Head of caudate nucleus (tissue), 42 donors: ENCODE data around the gene LAMA4.

ENCODE experiments used
- DNase-seq, 42 donors: peaks; one replicate each; pipeline versions ENCODE4 v3.0.0 to v3.0.0-alpha.2; 2020 to 2021; ENCODE audit warnings: mixed read lengths in 7 of 42
- intact Hi-C: fragments of 100-400 bp; cut with DNase I; formaldehyde crosslinking; loops from one replicate; pipeline ENCODE4 v1.15.0; 2022

LAMA4 gene

DNA sequence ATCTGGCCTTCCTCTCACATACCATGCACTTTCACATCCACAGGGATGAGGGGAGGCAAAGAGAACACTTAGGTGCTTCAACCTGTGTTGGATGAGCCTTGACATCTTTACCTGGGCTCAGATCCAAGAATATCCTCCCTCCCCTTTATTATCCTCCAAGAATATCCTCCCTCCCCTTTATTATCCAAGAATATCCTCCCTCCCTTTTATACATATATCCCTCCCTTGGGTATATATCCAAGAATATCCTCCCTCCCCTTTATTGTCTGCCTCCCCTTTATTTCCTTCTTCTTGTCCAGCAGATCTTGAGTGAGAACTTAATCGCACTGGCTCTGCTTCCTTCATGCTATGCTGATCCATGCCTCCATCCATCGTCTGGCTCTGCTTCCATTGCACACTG lies 30.3 kb downstream of the LAMA4 start:
- no peak for DNase-seq
- intact Hi-C loops = no loop called here

DNA sequence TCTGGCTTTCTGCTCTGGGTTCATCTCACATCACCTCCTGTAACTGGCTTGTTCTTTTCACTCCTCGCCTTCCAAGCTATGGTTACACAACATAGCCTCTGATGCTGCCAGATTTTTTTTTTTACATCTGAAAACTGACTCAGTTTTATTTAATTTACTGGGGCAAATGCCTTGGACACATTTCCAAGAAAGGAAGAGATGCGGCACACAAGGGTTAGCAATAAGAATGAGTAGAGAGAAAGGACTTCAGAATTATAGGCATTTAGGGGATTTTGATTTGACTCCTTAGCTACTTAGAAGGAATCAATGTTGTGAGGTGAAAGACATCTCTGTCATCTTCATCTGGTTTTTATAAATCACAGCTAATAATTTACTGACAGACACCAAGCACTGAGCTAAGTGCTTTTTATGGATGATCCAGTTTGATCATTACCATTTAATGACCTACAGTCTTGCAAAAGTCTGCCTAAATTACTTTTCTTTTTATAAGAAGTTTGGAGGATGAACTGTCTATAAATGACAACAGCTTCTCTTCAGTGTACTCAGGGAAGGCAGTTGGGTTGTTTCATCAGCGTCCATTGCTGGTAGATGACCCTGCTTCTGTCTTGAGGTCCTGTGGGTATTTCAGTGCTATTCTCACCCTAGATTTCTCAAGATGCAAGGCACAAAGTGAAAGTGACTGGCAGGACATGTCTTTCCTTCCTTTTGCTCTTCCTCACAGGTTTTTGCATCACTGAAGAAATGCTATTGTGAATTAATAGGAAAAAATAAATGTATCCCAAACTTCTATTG lies 31.1 kb downstream of the LAMA4 start:
- DNase-seq = no peak

DNA sequence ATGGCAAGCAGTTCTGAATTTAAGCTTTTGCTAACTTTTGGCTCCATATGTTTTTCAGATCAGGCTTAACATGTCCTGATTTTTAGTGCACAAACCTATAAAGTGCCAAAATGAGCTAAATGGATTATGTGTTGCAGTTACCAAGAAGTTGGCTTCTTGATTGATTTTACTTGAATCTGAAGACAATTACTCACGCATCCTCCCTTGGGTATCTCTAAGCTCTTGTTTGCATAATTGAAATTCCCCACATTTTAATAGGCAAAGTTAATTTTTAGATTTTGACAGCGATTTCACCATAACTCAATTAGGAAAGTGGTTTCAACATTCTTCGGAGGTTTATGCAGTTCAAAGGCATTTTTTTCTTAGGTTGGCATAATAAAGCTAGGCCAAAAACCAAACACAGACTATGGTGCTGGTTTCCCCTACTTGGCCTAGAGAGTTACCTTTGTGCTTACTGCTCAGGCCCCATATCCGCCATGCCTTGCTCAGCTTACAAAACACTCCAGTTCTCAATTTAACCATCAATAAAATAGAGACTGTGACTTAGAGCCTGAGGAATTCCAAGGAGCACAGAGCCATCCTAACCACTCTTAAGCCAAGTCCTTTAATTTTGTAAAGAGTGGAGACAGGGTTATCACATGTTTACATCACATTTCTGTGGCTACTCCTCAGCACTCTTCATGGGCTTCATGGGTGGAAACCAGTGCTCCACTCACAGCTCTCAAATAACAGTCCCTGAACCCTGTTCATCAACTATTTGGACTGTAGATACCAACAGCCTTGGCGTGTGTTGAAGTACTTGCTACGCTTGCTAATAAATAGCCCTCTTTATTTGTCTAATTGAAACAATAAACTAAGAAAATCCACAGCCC lies 32.1 kb downstream of the LAMA4 start:
- intact Hi-C loops = no loop called here
- no peak for DNase-seq

More for the DNA sequence above, 31.1 kb downstream of the LAMA4 start:
- intact Hi-C loops = no loop called here

DNA sequence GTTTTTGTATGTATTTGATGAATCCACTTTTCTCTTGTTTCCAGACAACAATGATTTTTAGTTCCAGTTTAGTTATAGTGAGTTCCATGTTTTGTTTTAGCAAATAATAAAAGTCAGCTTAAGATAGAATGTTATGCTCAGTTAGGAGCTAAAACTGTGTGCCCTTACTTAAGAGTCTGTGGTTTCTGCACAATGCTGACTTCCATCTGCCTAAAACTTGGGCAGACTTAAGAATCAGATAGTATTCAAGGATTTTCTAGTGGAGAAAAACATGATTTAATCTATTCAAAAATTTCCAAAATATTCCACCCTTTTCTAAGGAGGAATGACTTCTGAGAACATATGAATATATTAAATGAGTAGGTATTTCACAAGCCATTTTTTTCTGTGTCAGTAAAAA lies 32.8 kb downstream of the LAMA4 start:
- DNase-seq = no peak
- intact Hi-C loops = no loop called here

DNA sequence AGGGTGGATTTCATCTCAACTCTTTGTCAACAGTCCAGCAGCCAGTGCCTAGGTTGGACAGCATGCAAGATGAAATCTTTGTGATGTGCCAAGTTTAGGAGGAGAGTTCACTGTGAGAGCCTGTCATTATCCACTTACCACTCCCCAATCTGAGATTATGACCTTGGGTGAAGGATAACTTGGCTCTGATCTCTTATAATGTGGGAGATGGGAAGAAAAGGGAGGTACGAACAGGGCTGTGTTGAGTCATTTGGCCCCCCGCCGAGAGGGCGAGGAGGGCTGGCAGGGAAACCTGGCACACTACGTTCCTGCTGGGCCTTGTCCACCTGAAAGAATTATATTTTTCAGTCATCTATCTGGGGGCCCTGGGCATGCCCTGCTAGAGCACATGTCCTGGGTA lies 35.8 kb downstream of the LAMA4 start:
- intact Hi-C loops = no loop called here
- DNase-seq = peak in 6 of 42 donors; percentile 21 to 55 (median 24)

DNA sequence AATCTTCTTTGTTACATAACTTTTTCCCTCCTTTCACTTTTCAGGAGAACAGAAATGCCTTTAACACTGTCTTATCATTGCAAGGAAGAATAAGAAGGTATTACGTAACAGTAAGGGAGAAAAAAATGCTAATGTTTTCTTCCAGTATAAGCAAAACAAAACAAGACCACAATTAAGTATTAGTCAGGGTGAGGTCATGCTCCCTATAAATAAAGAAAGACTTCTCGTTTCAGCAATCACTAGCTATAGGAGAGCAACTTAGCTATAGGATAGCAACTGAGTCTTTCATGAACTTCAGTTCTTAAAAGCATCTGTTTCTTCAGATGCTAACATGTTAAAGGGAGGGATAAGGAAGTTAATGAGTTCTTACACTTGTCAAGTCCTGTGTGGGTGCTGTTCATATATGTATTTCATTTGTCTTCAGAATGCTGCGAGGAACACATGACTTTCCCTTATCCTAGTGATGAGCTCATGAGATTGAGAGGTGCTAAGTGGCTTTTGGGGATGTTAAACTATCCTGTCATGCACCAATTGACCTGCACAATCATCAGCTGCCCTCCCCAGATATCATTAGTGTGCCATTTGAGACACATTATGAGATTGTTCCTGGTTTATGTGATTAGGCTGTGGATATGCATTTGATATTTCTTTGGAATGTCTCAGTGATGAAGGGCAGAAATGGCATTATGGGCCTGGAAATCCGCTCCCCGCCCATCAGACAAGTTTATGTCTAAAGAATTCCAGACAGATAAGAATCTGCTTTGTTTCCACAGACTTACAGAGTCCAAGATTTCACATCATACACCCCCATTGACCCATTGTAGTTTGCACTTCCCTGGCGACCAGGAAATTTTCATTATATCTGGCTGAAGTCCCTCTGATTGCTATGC lies 37.5 kb downstream of the LAMA4 start:
- DNase-seq = no peak
- intact Hi-C loops = no loop called here

DNA sequence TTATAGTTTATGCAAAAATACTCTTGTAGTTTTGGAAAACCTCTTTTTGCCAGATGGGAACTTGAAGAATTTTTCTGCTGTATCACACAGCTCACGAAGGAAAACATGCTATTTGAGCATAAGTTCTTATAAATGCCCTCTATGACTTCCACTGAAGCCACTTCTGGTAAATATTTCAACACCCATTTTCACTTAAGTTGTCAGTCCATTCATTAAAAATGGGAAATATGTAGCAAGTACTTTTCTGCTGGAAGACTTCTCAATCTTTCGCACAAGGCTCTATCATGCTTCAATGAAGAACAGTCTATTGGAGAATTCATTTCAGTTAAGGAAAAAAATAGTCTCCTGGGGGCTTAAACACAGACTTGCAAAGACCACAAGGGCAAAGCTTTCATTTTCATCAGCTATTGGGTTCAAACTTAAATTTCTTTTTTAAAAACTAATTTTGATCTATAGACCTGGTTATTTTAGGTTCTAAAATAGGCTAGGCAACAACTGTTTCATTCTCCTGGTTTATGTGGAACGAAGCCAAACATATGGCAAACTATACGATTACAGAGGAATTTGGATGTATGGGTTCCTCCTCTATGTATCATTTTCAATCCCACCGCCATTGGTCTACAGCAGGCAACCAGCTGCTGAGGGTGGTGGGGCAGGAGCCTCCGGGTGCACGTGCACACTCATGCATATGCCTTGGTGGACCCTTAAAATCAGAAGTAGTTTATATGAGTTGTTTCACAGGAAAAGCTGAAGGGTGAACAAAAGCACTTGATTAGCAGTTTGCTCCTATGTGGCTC lies 38.7 kb downstream of the LAMA4 start:
- intact Hi-C loops = no loop called here
- no peak for DNase-seq

DNA sequence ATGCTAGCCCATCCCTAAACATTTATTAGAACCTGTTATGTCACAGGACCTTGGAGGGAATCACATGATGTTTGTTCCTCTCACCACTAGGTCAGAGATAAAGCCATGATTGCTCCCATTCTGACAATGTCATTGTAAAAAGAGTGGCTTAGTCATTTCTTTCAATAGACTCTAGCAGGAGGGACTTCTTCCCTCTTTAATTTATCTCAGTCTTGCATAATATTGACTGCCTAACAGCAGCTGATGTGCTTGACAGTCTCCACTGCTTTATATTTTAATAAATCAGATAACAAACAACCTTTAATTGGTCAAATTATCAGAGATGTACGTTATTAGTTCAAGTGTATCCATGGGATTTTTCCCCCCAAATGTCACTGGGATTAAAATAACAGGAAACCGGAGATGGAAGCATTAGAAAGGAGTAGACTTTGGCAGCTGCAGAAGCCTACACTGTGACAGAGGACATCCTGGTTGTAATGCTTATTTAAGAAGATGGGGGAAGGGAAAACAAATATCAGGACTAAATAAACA lies 39.6 kb downstream of the LAMA4 start:
- intact Hi-C loops = no loop called here
- DNase-seq = no peak

DNA sequence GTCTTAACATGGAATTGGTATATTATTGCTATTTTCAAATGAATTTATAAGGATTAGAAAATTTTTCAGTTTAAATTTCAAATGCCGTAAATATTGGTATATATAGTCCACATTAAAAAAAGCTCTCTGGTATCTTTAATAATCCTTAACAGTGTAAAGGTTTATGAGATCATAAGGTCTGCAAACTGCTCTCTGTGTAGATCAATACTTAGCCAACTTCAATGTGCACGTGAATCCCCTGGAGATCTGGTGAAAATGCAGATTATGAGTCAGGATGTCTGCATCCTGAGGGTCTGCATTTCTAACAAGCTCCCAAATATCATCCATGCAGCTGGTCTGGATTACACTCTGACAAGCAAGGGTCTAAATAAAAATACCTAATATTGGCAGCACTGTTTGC lies 43.5 kb downstream of the LAMA4 start:
- no peak for DNase-seq
- intact Hi-C loops = no loop called here

DNA sequence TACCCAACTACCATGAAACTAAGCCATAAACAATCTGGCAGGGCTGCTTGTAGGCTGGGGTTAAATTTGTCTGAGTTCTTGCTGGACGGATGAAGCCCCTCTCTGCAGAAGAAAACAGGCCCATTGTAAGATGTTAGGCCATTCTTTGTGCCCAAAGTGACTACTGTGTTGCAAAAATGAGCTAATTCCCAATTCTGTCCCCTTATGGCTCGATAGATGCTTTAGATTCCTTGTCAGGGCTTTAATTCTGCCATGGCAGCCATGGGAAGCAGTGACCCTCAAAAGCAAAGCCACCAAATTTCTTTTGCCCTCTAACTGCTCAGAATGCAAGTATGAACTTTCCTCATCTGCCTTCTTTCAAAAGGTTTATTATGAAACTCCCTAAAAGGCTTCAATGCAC lies 45.2 kb downstream of the LAMA4 start:
- intact Hi-C loops = no loop called here
- DNase-seq = peak in 2 of 42 donors; percentile 8 to 9

DNA sequence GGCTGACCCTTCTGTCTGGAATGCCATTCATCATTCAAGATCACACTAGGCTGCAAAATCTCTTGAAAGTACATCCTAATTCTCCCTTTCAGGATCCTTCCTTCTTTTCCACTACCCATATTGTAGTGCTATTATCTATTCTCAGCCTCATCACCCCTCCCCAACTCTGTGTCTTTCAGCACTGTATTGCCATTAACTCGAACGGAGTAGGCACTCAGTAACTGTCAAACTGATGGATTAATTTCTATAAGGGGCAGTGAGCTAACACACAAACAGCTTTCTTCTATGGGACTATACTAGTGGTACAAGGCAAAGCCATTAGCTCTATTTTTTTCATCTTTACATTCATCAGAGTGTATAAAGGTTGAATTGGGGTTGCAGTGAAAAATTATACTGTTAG lies 46.6 kb downstream of the LAMA4 start:
- intact Hi-C loops = no loop called here
- DNase-seq = no peak

DNA sequence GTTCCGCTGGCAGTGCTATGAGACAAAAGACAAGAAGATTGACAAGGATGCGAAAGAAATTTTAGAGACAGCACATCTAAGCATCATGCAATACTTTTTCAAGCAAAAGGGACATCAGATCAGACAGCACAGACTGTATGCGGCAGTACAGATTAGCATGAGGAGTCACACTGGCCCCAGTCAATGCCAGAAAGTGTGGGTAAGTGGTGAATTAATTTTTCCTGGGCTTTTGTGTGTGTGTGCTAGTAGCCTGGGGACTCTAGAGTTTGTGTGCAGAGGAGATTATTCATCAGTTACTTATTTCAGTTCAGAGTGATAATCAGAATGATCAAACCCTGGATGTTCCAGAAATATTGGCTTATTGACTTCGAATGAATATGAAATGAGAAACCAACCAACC lies 47.2 kb downstream of the LAMA4 start:
- intact Hi-C loops = no loop called here
- no peak for DNase-seq

DNA sequence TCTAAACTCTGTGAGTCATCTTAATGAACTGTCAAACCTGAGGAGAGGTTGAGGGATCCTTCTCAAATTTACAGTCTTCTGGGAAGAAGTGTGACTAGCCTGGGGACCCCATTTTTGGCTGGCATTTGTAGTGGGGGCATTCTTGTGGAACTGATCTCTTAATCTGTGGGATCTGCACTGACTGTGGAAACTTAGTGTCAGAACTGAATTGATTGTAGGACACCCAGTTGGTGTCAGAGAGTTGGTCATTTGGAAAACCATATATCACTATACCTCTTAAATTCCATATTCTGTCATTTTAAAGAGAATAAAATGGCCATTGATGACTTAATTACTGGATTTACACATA lies 48.3 kb downstream of the LAMA4 start:
- no peak for DNase-seq
- intact Hi-C loops = no loop called here

DNA sequence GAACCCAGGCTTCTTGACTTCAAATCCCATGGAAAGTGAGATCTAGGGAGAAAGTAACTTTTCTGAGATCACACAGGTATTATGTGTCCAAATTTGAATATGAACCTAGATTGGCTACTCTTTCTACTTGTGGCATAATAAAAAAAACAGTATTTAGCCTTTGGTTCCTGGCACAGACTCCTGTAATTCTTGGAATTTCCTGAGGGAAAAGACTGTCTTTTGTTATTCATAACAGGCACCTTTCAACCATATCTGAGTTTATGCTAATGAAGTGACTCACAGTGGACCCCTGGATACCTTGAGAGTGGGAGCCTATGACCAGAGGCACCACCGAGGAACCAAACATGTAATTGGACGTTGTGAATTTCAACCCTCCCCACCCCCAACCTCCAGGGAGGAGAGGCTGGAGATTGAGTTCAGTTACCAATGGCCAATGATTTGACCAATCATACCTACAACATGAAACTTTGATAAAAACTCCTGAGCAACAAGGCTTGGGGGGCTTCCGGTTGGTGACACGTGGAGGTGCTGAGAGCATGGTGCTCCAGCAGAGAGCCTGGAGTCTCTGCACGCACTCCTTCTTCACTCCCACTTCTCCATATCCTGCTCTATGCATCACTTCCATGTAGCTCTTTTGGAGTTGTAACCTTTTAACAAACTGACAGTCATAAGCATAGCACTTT lies 48.8 kb downstream of the LAMA4 start:
- DNase-seq = peak in 7 of 42 donors; percentile 12 to 42 (median 20)
- intact Hi-C loops = no loop called here

DNA sequence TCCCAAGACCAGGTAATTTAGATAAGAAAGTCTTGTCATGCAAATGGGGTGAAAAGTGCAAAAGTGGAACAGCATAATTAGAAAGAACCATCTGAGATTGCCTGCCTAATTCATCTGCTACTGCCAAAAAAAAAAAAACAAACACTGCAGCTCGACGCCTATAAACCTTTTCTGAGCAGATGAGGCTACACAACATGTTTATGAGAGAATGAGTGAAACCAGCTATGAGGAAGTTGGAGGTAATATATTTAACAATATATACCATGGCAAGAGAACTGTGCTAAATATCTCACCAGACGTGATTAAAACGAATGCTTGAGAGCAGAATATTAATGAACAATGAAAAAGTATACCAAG lies 50.0 kb downstream of the LAMA4 start:
- intact Hi-C loops = no loop called here

DNA sequence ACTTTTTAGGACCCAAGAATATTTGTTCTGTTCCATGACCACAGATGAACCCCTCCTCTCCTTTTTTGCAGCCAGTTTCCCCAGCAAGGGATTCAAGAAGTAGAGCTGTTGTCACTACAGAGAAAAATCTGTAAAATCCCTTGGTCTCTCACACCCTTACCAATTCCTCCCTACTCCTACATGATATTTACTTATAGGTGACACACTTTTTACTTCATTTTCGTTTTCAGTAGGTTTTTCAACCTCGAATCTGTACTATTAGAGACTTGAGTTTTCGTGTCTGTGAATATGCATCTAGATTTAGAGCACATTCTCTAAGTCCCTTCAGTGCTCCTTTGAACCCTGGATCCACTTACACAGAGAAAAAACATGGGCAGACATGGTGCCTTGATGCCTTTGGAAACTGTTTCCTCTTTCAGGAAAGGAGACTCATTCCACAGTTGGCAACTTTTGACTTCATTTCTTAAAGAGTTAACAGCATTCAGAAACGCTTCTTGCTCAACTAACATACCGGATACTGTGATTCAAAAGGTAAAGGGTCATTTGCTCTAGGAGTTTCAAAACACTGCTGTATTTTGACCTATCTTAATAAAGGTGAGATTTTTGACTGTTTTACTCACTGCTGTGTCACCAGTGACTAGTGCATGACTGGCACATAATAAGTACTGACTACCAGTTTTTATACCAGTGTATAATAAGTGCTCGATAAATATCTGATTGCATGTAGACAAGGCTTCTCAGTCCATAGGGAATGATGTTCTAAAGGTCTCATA lies 50.6 kb downstream of the LAMA4 start:
- intact Hi-C loops = no loop called here
- no peak for DNase-seq

More for the DNA sequence above, 50.0 kb downstream of the LAMA4 start:
- DNase-seq = no peak

DNA sequence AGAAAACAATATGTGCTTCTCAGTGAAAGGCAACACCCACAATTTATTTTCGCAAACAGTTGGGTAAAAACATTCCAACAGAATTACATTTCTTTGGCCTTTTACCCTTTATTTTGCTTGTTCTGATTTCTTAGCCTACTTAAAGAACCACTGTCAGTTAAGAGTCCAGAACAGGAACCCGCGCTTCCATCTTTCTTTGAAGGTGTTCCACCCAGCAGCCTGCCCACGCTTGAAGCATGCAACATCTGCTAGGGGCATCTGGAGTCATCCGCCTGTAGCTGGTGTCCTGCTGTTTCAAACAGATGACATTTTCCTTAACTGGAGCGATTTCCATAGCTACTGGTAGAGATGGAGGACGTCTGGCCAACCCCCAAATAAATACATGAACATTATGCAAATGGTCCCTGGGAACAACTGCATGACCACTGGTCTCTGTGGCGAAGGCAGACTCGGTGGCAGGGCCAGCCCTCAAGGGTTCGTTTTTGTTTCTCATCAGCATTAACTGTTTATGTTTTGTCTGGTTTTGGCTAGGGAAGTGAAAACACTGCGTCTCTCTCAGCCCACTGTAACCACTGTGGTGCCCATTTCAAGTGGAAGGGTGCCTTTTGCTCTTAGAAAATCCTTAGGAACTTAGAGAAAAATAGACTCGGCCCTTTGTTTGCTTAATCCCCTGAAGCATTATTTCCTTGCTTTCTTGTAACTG lies 51.6 kb downstream of the LAMA4 start:
- intact Hi-C loops = no loop called here

More for the DNA sequence above, 51.6 kb downstream of the LAMA4 start:
- no peak for DNase-seq
